GM19455 (cell line): ENCODE measurements around the gene PASD1.

ENCODE experiments used
- ATAC-seq: cut with Tn5 transposase; IDR thresholded peaks from one replicate; pipeline ENCODE4 v1.9.1; 2021; ENCODE audit not compliant: unreplicated experiment

The PASD1 gene

DNA sequence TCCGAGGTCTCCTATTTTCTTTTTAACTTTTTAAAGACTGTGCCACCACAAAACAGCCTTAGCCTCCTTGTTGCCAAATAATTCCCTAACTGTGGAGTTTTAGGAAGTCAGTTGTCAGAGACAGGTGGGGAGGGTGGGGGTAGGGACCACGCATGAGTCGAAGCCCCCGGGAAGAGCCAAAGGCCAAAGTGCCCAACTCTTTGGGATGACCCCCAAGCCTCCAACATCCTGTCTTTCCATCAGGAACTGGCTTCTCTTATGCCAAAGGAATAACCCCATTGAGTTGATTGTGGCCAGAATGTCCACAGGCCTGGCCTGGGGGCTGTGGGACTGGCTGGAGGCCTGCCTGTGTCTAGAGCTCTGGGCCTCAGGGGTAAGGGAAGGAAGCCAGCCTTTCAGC, 137.6 kb downstream of the PASD1 start:
- ATAC-seq: no peak

DNA sequence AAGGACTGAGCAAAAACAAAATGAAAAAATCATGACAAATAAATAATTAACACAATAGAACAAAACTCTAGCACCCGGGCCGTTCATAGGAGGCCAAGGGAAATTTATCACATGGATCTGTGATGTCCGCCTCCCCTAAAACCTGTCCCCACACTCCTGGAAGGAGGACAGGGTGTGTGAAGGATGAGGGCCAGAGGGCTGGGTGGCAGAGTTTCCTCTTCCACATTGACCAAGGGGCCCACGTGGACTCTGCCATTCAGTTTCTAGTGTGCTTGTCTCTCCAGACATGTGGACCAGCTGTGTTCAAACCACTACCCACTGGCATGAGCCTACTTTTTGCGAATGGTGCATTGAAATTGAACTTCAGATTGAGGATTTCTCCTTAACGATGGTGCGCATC, 138.1 kb downstream of the PASD1 start:
- no peak for ATAC-seq

DNA sequence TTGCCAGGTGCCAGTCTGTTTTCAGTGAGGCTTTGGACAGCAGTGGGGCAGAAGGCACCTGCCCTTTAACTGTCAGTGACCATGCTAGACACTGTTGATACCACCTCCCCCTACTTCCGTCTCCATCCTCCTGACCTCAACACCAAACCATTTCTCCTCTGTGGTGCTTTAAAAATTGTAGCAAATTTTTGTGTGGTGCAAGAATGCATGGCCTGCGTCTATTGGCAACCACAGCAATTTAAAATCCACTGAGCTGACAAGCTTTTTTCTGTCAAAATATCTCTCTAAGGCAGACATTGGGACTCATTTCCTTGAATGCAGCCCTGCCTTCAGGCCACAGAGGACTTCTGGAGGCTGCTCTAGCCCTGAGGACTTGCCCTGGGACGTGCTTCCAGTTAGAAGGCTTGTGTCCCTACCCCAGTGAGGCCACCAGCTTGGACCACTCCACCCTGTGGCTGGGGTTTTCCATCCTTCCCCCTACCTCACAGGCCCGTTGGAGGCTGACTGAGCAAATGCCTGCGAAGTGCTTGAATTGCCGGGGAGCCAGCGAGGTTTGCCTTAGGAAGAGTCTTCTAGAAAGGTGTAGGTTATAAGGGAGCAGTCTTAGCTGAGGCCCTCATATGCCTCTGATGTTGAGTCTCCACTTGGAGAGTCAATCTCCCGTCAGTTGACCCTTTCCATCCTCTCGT, 138.7 kb downstream of the PASD1 start:
- ATAC-seq: no peak

GRCh38 chrX:151702741-151703340, 139.4 kb downstream of the PASD1 start:
- ATAC-seq: no peak

DNA sequence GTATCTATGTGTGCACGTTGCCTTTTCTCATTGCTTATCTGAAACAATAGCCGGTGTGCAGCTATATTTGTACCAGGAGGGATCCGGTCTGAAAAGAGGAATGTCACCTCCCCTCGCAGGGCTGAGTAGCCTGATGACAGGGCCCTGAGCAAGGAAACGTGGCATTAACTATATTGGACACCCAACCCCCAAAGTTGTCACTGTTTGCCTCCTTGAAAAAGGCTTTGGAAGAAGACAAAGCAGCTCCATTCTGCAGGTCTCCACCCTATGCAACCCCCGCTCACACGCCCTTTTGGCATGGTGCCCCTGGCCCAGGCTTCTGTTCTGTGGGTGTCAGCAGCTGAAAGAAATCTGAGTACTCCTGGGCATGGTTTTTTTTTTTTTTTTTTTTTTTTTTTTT, 140.0 kb downstream of the PASD1 start:
- ATAC-seq: no peak

DNA sequence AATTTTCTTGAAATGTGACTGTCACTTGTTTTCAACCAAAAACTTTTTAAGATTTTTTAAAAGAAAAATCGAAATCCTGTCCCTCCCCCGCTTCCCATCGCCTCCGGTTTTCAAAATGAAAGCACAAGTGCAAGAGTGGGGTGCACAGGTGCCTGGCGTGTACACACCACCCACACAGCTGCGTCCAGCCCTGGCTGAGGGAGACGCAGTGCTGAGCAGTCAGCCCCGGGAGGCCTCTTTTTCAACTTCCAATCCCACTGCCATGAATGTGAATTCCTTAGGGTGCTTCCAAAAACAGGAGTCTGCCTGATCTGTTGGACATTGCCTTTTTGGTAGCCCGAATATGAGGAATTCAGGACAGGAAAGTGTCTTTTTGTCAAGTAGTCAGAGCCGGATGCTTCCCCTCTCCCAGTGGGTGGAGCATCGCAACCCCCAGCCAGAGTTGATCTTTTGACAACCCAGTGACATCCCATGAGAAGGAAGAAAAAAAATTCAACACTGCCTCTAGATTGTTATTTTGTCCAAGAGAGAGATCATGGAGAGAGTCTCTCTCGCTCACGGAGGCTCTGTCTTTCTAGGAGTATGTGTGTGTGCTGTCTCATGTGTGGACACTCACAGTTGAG, 140.7 kb downstream of the PASD1 start:
- no peak for ATAC-seq

DNA sequence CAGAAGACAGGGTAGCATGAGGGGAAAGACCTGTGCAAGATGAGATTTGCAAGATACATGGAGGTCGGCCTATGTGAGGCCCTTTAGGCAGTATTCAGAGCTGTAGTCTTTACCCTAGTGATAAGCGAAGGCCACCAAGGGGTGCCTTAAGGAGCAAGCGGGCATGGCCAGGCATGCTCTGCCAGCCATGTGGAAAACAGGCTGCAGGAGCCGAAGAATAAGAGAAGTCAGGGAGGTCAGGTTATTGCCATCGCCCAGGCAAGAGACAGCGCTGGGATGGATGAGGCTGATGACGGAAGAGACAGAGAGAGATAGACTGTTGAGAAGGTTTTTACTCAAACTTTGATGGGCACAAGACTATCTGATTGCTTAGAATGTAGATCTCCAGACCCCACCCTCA, 145.3 kb downstream of the PASD1 start:
- ATAC-seq: no peak

GRCh38 chrX:151710457-151710856, 147.0 kb downstream of the PASD1 start:
- ATAC-seq: no peak

- ATAC-seq: no peak
Observed at GRCh38 chrX:151711154-151711553, 147.7 kb downstream of the PASD1 start.

GRCh38 chrX:151711787-151712186, 148.3 kb downstream of the PASD1 start:
- ATAC-seq: no peak

DNA sequence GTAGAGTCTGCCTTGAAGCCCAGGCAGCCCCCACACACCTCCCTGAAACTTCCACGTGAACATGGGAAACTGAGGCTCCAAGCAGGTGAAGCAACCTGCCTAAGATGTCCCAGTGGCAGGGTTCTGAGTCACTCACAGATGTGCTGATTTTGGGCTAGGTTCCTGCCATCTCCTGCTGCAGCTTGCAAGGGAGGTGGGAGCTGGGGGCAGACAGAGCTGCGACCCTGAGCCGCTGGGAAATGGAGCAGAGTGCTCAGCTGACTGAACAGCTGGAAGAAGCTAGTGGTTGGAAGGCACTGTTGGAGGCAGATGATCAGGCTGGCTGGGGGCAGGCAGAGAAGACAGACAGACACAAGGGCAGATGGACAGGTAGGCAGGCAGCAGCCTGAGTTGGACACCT, 148.8 kb downstream of the PASD1 start:
- no peak for ATAC-seq

DNA sequence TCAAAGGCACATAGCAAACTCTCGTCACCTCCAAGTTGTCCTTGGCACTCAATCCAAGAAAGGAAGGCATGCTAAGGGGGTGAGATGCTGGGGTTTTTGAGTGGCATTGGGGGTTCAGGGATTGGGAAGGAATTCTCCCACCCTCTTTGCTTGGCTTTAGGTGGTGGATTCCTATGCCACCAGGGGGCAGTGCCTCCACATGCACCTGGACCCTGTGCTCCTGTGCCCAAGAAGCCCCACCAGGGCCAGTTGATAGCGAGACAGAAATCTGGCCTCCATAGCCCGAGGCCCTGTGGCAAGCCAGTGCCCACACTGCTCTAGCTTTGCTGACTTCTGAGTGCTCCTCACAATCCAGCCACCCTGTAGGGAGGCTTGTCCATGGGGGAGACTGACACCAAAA, 150.4 kb downstream of the PASD1 start:
- no peak for ATAC-seq

GRCh38 chrX:151714362-151714761, 150.9 kb downstream of the PASD1 start:
- no peak for ATAC-seq

DNA sequence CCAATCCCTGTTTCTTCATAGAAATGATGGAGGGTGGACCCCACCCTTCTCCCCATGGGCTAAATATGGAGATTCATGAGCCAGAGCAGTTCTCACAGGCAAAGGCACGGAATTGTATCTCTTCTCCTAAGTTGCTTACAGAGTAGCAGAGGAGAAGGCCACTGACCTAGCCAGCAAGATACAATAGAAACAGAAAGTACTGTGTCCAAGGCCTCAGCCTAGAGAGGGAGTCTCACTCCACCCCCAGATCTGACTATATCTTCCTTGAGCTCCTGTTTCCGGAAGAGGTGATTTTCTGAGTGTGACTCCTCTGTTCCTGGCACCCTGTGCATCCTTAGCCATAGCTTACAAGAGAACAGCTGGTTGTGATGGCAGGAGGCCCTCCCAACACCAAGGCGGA, 152.3 kb downstream of the PASD1 start, which contains the start of gene FATE1:
Gene FATE1, plus strand, starts transcription at position 284 of the 400 bp plus-strand sequence. Its CDS starts 85 bp downstream, at position 369.
- no peak for ATAC-seq

- no peak for ATAC-seq
Observed at GRCh38 chrX:151722241-151722846, 158.9 kb downstream of the PASD1 start.

GRCh38 chrX:151723156-151723760, 159.8 kb downstream of the PASD1 start:
- ATAC-seq: no peak

DNA sequence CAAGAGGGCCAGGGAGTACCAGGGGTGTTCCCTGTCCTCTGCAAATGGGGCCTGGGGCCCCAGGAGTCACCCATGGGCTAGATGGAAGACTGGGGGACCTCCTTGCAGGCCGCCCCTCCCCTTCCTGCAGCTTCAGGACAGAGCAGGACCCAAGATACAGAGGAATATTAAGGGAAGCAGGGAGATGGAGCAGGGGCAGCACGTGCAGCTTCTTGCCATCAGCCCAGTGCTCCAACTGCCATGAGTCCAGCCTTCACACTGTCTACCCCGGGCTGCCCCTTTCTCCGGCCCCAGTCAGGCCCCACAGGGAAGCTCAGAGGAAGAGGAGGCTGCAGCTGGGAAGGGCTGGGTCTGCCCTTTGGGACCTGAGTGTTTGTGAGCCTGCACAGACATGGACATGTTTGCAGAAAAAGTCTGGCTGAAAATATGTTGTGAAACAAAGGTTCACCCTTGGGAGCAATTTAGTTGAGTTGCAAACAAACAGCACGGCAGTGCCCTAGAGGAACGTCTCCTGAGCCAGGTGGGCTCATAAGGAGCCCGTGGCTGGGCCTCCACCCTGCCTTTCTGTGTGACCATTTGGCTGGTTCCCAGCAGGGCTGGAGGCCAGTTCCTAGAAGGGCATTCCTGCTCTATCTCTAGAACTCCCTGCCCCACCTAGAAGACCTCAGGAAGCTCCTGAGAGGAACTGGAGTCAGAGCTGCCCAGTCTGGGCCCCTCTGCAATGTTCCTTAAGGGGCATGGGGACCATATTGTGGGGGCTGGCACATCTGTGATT, 161.3 kb downstream of the PASD1 start:
- ATAC-seq: no peak

GRCh38 chrX:151725338-151725614, 161.8 kb downstream of the PASD1 start:
- no peak for ATAC-seq
